Stimulated activated CD4-positive, alpha-beta T cell treated with anti-CD3 and anti-CD28 coated beads, Interleukin-12 subunit alpha, Interleukin-12 subunit beta, amount 100 ng/mL, for 24 hours (primary cell): ENCODE data around the gene UBE4B.
"Not testable (repeated sequence)": the region's sequence is repeated elsewhere in the genome, so short reads cannot be mapped to it uniquely, and the experiment has no call there.

Experiments used
- DNase-seq, 2 experiments: peaks; one replicate each; pipeline ENCODE4 v3.0.0-alpha.2; 2020; ENCODE audit warnings: low read depth in 2 of 2

The UBE4B gene

DNA sequence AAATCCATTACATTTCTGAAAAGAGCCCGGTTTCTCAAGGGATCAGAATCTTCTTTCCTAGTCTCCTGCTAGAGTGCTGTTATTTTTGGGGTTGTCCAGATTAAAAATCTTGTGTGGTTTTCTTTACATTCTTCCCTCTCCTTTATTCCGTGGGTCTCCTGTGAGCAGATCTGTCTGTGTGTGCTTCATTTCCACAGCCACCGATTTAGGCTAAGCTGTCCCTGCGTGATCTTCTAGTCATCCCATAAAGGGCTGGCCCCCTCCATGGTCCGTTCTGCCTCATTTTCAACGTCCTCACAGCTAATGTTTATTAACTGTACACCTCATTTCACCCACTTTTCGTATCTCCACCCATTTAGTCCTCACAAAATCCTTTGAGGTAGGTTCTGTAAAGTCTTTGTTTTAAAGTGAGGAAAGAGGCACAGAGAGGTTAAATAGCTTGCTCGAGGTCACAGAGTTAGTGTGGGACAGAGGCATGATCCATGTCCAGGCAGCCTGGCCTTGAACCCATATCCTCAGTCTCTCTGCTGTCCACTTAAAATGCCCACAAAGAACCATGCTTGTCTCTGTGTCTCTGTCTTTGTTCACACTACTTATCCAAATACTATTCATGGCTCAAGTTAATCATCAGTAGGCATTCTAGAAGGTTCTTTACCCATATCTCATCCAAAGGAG lies 139.4 kb downstream of the UBE4B start:
- DNase-seq: no peak

DNA sequence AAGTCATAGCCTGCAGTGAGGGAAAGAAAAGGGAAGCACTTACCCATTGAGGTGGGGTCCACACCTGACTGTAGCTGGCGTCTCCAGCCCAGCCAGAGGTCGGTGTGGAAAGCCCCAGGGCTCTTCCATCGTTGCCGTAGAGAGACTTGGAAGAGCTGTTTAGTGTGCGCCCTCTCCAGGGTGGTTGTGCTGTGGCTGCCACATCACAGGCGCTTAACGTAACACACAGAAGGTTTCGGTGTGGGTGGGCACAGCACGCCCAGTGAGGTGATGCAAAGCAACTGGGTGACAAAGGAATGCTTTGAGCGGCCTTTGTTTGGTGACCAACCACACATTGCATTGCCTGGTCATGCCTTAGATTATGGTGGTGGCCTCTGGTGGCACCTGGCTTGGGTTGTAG lies 140.8 kb downstream of the UBE4B start:
- no peak for DNase-seq

DNA sequence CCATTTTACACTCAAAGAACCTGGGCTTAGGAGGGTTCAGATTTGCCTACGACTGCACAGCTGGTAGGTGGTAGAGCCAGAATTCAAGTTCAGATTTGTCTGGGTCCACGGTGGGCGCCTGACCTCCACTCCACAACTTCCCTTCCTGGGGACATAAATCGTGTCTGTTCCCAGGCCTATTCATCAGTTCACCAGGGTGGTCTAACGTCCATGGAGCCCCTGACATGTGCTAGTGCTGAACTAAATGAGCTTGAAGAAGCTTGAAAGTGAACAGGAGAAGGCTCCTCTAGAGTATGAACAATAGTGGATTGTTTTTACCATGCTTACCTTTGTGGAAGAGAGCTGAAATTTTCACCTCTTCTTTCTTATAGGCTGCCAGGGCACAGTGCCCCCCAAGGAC lies 145.1 kb downstream of the UBE4B start:
- DNase-seq: no peak

DNA sequence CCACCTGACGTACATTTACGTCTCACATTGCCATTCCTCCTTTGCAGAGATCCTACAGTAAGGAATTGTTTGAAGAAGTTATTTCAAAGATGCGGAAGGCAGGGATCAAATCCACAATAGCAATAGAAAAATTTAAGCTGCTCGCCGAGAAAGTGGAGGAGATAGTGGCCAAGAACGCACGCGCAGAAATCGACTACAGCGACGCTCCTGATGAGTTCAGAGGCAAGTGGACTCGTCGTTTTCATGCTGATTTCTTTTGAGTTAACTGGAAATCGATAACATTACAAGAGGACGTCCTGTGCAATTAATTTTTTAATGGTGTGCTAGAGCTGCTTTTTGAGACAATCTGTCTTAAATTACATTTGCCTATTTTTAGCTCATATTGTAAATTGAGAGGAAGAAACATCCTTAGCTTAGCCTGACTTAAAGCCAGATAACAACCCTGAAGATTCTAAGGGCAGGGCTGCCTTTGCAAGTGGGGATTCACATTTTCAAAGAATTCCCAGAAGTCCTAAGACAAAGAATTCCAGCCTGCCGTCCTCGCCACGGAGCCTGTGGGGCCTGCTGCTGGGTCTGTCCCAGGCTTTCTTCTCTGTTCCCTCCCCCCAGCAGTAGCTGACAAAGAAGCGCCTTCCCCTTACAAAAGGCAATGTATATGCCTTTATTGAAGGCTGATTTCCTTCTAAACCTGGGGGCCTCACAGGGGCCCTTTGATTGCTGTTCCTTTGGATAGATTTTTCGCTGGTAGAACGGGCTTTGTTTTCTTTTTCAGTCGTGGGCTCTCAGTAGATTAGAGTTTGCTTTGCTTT lies 146.0 kb downstream of the UBE4B start:
- no peak for DNase-seq

DNA sequence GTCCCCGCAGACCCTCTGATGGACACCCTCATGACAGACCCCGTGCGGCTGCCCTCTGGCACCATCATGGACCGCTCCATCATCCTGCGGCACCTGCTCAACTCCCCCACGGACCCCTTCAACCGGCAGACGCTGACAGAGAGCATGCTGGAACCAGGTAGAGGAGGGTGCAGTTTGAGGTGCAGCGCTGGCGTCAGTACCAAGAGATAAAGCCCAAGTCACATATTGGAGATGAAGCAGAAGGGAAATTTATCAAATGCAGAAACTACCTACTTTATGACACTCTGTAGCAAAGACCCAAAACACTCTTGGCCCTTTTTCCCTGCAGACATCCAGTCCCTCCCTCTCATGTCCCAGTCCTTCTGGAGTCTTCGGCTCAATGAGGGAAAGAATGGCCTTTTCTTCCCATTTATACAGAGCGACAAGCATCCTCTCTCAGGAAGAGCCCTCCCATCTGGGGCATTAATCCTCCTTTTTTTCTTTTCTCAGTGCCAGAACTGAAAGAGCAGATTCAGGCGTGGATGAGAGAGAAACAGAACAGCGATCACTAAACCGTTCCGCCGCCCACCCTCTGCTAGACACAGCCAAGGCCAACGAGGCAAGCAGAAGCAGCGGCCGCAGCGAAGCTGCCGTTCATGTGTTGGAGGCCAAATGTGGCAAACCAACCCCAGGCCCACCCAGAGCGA lies 146.8 kb downstream of the UBE4B start:
- DNase-seq: no peak

DNA sequence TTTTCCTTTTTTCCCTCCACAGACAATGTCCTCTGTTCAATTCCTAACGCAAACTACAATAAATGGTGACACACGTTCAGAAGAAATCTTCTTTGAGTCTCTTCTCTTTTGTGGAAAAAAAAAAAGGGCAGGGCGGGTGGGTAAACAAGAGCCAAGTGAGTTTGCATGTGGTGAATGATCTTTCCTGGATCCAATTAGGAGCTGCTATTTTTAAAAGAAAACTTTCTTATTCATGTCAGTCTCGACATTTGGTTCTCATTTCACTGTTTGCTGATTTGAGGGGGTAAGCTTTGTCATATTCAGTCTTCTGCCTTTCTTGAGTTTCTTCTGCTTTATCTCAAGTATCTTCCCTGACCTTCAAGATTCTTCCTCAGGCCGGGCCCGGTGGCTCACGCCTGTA lies 148.4 kb downstream of the UBE4B start:
- DNase-seq: no peak

DNA sequence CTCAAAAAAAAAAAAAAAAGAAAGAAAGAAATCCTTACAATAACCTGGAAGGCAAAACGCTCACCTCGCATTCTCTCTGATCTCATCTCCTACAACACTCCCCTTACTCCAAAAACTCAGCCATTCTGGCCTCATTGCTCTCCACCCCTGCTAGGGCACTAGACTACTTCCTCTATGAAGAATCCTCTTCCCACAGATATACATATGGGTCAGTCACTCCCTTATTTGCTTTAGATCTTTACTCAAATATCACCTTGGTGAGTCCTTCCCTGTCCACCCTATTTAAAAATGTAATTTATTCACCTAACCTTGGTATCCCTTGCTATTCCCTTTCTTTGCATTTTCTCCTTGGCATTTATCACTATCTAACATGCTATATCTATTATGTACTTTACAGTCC lies 153.0 kb downstream of the UBE4B start:
- no peak for DNase-seq

DNA sequence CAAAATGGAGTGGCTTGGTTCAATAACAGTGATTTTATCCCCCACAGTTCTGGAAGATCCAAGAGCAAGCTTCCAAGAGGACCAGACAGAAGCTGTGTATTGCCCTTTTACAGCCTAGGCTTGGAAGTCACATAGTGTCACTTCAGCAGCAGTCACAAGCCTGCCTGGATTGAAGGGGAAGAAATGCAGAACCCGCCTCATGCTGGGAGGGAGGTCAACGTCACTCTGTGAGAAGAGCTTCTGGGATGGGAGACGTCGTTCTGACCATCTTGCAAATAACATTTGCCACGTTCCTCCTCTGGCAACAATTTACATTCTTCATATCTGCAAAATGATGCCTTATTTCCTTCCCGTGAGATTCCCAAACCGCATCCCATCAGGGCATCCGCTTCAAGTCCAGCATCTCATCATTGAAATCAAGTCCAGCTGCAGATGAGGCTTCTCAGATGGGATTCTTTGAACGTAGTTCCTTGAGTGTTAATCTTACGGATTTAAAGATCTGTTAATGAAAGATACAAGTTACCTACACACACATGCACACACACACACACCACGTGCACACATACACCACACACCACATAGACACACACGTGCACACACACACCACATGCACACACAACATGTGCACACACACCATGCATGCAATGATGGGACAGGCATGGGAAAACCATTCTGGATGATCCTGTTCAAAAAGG lies 153.7 kb downstream of the UBE4B start:
- DNase-seq: no peak

DNA sequence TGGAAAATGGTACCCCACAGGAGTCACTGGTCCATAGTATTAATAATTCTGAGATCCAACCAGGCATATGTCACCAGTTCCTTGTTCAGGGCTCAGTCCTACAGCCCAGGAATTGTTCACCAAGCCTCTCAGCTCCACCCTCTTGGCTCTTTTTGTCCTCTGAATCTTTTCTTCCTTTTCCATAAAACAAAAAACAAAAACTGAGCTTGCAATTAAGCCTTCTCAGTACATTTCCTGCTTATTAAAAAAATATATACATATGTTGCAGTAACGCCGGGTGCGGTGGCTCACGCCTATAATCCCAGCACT lies 154.2 kb downstream of the UBE4B start:
- DNase-seq: no peak

DNA sequence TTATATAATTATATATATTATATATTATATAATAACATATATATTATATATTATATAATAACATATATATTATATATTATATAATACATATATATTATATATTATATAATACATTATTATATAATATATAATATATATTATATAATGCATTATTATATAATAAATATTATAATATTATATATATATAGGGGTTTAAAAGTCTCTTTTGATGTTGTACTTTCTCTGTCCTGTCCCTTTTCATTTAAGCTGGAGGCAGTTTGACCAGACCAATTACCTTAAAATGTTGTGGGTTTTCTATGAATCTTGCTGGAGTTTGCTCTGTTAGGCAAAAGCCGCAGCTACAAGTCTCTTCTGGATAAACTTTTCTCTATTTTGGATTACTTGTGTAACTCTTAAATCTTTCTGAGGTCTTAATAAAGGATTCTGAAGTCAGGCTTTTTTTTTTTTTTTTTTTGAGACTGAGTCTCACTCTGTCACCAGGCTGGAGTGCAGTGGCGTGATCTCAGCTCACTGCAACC lies 155.4 kb downstream of the UBE4B start:
- no peak for DNase-seq

DNA sequence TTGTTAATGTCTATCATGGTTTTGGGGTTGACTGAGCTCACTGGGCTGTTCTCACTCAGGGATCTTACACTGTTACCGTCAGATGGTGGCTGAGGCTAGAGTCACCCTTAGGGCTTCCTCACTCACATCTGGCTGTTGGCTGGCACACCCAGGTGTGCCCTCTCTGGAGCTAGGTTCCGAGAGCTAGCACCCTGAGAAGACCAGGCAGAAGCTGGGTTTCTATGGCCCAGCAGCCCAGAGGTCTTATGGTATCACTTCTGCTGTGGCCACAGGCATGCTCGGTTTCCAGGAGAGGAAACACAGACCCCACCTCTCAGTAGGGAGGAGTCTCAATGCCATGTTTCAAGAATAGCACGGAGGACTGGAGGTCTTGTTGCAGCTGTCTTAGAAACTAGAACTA lies 156.9 kb downstream of the UBE4B start:
- DNase-seq: no peak

DNA sequence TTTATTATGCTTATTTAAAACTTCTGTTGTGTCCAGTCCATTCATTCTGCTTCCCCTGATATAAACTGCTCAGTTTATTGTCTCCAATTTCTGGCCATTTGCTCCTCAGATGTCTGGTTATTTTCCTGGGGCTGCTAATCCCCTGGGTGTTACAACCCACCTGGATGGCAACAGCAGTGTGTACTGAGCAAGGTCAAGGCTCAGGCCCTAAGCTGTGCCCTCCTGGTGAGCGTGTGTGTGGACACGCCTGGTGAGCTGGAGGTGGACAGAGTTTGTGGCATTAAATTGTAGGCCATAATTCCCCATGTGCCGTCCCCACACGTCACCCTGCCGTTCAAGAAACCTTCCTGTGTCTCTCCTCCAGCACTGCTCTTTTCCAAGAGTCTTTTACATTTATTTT lies 159.5 kb downstream of the UBE4B start:
- no peak for DNase-seq

DNA sequence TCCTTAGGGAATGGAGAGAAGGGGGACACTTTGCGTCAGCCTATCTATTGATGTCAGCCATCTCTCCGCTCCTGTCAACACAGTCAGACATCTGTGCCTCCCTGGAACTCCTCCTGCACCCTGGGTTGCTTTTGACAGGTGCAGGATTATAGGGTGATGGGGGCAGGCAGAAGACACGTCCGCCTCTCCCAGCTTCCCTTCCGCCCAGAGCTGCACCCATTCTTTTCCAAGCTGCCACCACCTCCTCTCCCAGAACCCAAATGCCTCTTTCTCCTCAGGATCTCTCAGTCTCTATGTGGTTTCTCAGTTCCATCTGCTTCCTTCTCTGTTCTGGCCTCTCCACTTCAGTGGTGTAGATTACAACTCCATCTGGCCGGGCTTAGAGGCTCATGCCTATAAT lies 160.5 kb downstream of the UBE4B start:
- DNase-seq: no peak

DNA sequence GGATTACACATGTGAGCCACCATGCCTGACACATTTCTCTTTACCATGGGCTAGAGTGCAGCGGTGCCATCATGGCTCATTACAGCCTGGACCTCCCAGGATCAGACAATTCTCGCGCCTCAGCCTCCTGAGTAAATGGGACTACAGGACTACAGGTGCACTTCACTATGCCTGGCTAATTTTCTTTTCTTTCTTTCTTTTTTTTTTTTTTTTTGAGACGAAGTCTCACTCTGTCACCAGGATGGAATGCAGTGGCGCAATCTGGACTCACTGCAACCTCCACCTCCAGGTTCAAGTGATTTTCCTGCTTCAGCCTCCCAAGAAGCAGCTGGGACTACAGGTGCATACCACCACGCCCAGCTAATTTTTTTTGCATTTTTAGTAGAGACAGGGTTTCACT lies 162.8 kb downstream of the UBE4B start:
- no peak for DNase-seq

DNA sequence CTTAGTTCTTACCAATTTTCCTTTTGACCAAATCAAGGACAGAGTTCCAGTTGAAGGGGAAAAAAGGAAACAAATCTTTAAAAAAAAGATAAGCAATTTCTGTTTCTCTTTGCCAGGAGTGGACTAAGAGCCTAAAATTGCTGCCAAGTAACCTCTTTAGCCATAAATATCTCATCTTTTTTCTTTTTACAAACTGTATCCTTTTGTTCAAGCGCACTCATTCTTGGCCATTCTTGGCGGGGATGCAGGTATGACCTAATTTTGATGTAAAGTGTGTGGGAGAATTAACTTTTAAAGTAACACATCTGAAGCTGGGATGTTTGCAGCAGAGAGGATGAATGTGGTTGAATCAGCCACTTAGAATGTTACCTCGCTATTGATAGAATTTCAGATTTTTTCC lies 164.2 kb downstream of the UBE4B start:
- DNase-seq: no peak

DNA sequence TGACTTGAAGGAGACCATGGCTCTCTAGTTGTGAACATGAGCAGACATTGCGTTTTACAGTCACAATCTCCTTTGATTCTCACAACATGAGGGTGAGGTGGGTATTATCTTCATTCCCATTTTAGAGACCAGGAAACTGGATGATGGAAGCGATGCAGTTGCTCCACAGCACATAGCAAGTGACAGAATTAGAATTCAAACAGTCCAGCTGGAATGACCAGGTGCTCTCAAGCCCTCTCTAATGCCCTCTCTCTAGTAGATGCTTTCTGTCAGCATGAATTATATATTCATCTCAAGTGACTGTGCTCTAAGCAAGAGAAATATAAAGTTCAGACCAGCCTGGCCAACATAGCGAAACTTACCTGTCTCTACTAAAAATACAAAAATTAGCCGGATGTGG lies 167.9 kb downstream of the UBE4B start:
- no peak for DNase-seq

DNA sequence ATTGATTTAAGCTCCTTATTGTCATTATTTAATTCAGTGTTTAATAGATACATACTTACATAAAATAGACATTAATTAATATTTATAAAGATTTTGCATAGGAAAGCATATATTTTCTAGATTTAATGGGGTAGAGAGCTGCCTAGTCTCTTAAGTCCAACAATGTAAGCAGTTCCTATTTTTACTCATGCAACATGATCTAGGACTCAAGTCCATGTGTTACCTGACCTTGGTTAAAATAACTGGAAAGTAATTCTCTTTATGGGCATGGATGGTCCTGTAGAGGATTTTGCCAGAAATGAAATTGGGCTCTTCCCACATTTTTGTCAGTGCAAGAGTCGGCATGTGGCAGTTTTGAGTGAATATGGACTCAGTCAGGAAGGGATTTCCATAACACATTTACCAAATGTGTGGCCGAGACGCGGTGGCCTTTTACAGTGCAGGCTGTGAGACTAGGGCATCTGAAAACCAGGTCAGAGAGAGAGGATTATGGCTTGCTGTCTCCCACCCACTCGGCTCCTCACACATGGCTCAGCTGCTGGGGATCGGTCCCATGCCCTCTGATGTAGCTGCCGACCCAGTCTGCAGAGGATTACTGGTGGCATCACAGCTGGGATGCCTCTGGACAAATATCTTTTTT lies 171.4 kb downstream of the UBE4B start:
- no peak for DNase-seq

DNA sequence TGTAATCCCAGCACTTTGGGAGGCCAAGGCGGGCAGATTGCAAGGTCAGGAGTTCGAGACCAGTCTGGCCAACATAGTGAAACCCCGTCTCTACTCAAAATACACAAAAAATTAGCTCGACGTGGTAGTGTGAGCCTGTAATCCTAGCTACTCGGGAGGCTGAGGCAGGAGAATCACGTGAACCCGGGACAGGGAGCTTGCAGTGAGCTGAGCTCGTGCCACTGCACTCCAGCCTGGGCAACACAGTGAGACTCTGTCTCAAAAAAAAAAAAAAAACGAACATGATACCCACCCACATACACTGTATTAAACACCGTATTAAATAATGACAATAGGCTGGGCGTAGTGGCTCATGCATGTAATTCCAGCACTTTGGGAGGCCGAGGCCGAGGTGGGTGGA lies 172.4 kb downstream of the UBE4B start:
- DNase-seq: not testable (repeated sequence)

DNA sequence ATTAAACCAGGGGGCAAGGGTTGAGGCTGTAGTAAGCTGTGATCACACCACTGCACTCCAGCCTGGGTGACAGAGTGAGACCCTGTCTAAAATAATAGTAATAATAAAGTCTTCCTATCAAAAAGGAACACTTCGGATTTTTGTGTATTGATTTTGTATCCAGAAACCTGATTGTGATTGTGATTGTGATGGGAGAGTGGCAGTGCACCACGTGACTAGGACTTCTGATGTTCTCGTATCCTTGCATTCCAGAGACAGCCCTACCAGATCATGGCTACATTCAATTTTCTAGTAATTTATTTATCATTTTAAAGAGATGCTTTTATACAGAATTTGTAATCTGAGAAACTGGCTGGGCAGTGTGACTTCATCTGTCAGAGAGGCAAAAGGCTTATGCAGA lies 175.1 kb downstream of the UBE4B start:
- no peak for DNase-seq

DNA sequence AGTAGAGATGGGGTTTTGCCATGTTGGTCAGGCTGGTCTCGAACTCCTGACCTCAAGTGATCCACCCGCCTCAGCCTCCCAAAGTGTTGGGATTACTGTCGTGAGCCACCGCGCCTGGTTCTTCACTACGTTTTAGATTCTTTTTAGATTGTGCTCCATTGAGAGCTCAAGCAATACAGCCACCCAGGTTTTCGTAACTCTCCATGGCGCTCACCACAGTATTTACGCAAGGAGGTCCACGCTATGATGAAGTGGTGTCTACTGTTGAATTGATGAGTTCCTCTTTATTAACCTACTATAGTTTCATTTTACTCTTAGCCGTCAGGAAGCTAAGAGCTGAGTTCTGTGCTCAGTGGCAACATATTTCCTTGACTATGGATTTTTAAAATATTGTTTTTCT lies 175.8 kb downstream of the UBE4B start:
- DNase-seq: no peak

DNA sequence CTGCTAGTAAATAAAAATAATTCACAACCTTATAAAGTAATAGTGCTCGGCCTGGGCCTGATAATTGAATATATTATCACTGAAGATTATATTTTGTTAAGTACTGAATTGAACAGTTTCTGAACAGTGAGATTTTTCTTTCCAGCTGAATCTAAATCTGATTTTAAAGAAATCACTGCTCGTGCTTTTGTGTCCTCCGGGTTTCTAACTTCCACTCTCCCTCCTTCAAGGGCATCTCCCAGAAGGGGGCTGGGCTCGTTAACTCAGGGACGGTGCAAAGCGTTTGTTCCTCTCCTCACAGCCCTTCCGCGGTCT lies 176.8 kb downstream of the UBE4B start:
- DNase-seq: no peak
